RWPE2 (cell line): ENCODE results near the gene FKBP2.

Experiments
- ATAC-seq: fragments of 200-7000 bp; cut with Tn5 transposase; 3 replicates; pipeline ENCODE4 v1.9.1; 2021; ENCODE audit warnings: low read depth
- DNase-seq: peaks from one replicate; pipeline ENCODE4 v3.0.0-alpha.2; 2020; ENCODE audit warnings: low spot score
- H3K27ac ChIP-seq: fragments of 450-650 bp; 2 replicates; pipeline ENCODE4 v1.5.1; 2017; ENCODE audit warnings: mild to moderate bottlenecking; ENCODE audit not compliant: poor library complexity, severe bottlenecking
- H3K27me3 ChIP-seq: fragments of 250-450 bp; sonication (Bioruptor Pico); 2 replicates; pipeline ENCODE4 v1.5.1; 2021; ENCODE audit warnings: mild to moderate bottlenecking, moderate library complexity; ENCODE audit not compliant: insufficient read depth, poor library complexity, severe bottlenecking
- H3K36me3 ChIP-seq: fragments of 250-450 bp; sonication (Bioruptor Pico); 2 replicates; pipeline ENCODE4 v1.5.1; 2020; ENCODE audit warnings: low read depth, mild to moderate bottlenecking, moderate library complexity
- H3K4me1 ChIP-seq: fragments of 250-450 bp; sonication (Bioruptor Pico); 2 replicates; pipeline ENCODE4 v1.5.1; 2021; ENCODE audit warnings: mild to moderate bottlenecking, moderate library complexity; ENCODE audit not compliant: insufficient read depth, poor library complexity, severe bottlenecking
- H3K4me3 ChIP-seq: fragments of 250-450 bp; sonication (Bioruptor Pico); 2 replicates; pipeline ENCODE4 v1.5.1; 2021; ENCODE audit warnings: mild to moderate bottlenecking, moderate library complexity; ENCODE audit not compliant: severe bottlenecking
- H3K9me3 ChIP-seq: fragments of 250-450 bp; sonication (Bioruptor Pico); 2 replicates; pipeline ENCODE4 v1.5.1; 2021; ENCODE audit warnings: mild to moderate bottlenecking, moderate library complexity; ENCODE audit not compliant: severe bottlenecking
- CTCF ChIP-seq: fragments of 450-650 bp; IDR thresholded peaks from one replicate; pipeline ENCODE4 v1.5.1; 2017; ENCODE audit warnings: mild to moderate bottlenecking, moderate library complexity; ENCODE audit not compliant: poor library complexity, severe bottlenecking

The FKBP2 gene

GRCh38 chr11:64276653-64277431 is 35.9 kb downstream of the FKBP2 start:
- ATAC-seq: peak; percentile 99
- peak; percentile 97 for DNase-seq
- TF ChIP-seq CTCF: no peak
- Histone ChIP-seq H3K36me3 (peaks cover 33% of the 10 kb centered on the region), H3K27me3 (no peaks in the 10 kb centered on the region), H3K4me1 (peaks cover 17% of the 10 kb centered on the region), H3K27ac (peak overlapping the region; percentile 86), H3K9me3 (no peaks in the 10 kb centered on the region), H3K4me3 (no peak overlapping the region)

GRCh38 chr11:64278576-64279190 is 37.8 kb downstream of the FKBP2 start:
- ATAC-seq: no peak

GRCh38 chr11:64281957-64282770 is 41.3 kb downstream of the FKBP2 start:
- H3K36me3 ChIP-seq: peaks cover 36% of the 10 kb centered on the region
- ATAC-seq: no peak
- no peak for DNase-seq
- no peak overlapping the region for H3K4me3 ChIP-seq
- peaks cover 3% of the 10 kb centered on the region for H3K4me1 ChIP-seq
- TF ChIP-seq CTCF: no peak
- H3K9me3 ChIP-seq: no peaks in the 10 kb centered on the region
- no peak overlapping the region for H3K27ac ChIP-seq
- no peaks in the 10 kb centered on the region for H3K27me3 ChIP-seq

More at GRCh38 chr11:64278576-64279190, 37.8 kb downstream of the FKBP2 start:
- no peak overlapping the region for H3K4me3 ChIP-seq
- no peaks in the 10 kb centered on the region for H3K27me3 ChIP-seq
- H3K9me3 ChIP-seq: no peaks in the 10 kb centered on the region
- H3K4me1 ChIP-seq: peaks cover 15% of the 10 kb centered on the region
- peaks cover 46% of the 10 kb centered on the region for H3K36me3 ChIP-seq
- TF ChIP-seq CTCF: no peak
- DNase-seq: no peak
- peak overlapping the region; percentile 8 for H3K27ac ChIP-seq

GRCh38 chr11:64283092-64283491 is 42.2 kb downstream of the FKBP2 start:
- Histone ChIP-seq H3K36me3 (peaks cover 29% of the 10 kb centered on the region), H3K9me3 (no peaks in the 10 kb centered on the region), H3K27ac (peak overlapping the region; percentile 88), H3K4me1 (no peaks in the 10 kb centered on the region), H3K4me3 (no peak overlapping the region), H3K27me3 (no peaks in the 10 kb centered on the region)
- no peak for DNase-seq
- no peak for TF ChIP-seq CTCF
- ATAC-seq: no peak
